ENCODE data around the gene CAMKK2.

Gene CAMKK2

GRCh38 chr12:121241156-121241970, 55.1 kb downstream of the CAMKK2 start:
- no peak overlapping the region for H3K4me3 ChIP-seq (ENCODE audit: low read depth, low read length)
- H3K4me1 ChIP-seq (ENCODE audit: control insufficient read depth, insufficient read depth, low read length) = peaks cover 23% of the 10 kb centered on the region
- H3K36me3 ChIP-seq (ENCODE audit: control insufficient read depth, insufficient read depth, low read length) = peaks cover 49% of the 10 kb centered on the region
- no peak overlapping the region for H3K27ac ChIP-seq (ENCODE audit: low read depth, low read length)
- H3K9ac ChIP-seq (ENCODE audit: low read length) = no peak overlapping the region
- H3K27me3 ChIP-seq (ENCODE audit: control insufficient read depth, insufficient read depth, low read length) = no peaks in the 10 kb centered on the region
- H3K9me3 ChIP-seq (ENCODE audit: control insufficient read depth, insufficient read depth, low read depth, low read length) = no peaks in the 10 kb centered on the region

DNA sequence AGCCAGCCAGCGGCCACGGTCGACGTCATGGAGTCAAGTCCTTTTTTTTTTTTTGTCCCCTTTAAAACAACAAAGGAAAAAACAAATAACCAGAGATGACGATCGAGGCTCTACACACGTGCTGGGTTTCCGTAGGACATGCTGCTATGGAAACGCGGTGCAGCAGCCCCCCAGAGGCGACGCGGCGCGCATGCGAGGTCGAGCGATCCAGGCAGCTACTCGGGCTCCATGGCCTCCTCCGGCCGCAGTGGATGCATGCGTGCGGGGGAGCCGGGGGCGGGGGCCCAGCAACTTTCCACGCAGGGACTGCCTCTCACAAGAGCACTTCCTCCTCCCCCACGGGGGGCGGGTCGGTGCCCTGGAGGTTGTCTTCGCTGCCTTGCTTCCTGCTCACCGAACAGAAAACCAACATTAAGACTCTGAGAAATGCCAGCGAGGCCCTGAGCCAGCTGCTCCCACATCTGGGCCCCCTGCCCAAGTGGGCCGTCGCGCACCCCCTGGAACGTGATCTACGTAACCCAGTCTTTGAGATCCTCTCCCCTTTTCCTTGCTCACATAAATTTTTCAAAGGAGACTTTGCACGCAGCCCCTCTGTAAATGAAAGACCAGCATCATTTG, 55.9 kb downstream of the CAMKK2 start:
- Histone ChIP-seq H3K4me1 (ENCODE audit: control insufficient read depth, insufficient read depth, low read length) (peaks cover 23% of the 10 kb centered on the region), H3K9ac (ENCODE audit: low read length) (no peak overlapping the region), H3K36me3 (ENCODE audit: control insufficient read depth, insufficient read depth, low read length) (peaks cover 52% of the 10 kb centered on the region), H3K9me3 (ENCODE audit: control insufficient read depth, insufficient read depth, low read depth, low read length) (no peaks in the 10 kb centered on the region), H3K27me3 (ENCODE audit: control insufficient read depth, insufficient read depth, low read length) (no peaks in the 10 kb centered on the region), H3K27ac (ENCODE audit: low read depth, low read length) (no peak overlapping the region), H3K4me3 (ENCODE audit: low read depth, low read length) (no peak overlapping the region)

DNA sequence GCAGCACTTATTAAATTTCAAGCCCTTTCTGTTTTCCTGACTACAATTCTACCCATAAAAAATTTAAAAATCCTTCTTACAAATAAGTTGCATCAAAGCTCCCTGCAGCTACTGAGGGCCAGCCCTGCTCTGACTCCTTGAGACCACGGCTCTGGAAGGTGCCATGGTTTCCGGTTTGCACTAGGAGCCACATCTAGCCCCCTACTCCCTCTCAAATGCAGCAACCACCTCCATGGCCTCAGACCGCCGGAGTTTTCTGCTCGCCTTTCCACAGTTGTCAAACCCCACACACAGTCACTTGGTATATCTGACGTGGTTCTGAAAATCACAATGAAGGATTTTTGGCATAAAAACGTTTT, 56.5 kb downstream of the CAMKK2 start:
- peaks cover 23% of the 10 kb centered on the region for H3K4me1 ChIP-seq (ENCODE audit: control insufficient read depth, insufficient read depth, low read length)
- H3K27ac ChIP-seq (ENCODE audit: low read depth, low read length) = no peak overlapping the region
- H3K4me3 ChIP-seq (ENCODE audit: low read depth, low read length) = no peak overlapping the region
- H3K9ac ChIP-seq (ENCODE audit: low read length) = no peak overlapping the region
- H3K27me3 ChIP-seq (ENCODE audit: control insufficient read depth, insufficient read depth, low read length) = no peaks in the 10 kb centered on the region
- H3K9me3 ChIP-seq (ENCODE audit: control insufficient read depth, insufficient read depth, low read depth, low read length) = no peaks in the 10 kb centered on the region
- H3K36me3 ChIP-seq (ENCODE audit: control insufficient read depth, insufficient read depth, low read length) = peaks cover 48% of the 10 kb centered on the region

GRCh38 chr12:121239351-121240061, 57.0 kb downstream of the CAMKK2 start:
- no peaks in the 10 kb centered on the region for H3K27me3 ChIP-seq (ENCODE audit: control insufficient read depth, insufficient read depth, low read length)
- peaks cover 43% of the 10 kb centered on the region for H3K36me3 ChIP-seq (ENCODE audit: control insufficient read depth, insufficient read depth, low read length)
- H3K9ac ChIP-seq (ENCODE audit: low read length) = no peak overlapping the region
- no peaks in the 10 kb centered on the region for H3K9me3 ChIP-seq (ENCODE audit: control insufficient read depth, insufficient read depth, low read depth, low read length)
- peaks cover 23% of the 10 kb centered on the region for H3K4me1 ChIP-seq (ENCODE audit: control insufficient read depth, insufficient read depth, low read length)
- no peak overlapping the region for H3K27ac ChIP-seq (ENCODE audit: low read depth, low read length)
- H3K4me3 ChIP-seq (ENCODE audit: low read depth, low read length) = no peak overlapping the region

GRCh38 chr12:121238604-121239350, 57.7 kb downstream of the CAMKK2 start:
- H3K9me3 ChIP-seq (ENCODE audit: control insufficient read depth, insufficient read depth, low read depth, low read length) = no peaks in the 10 kb centered on the region
- H3K4me1 ChIP-seq (ENCODE audit: control insufficient read depth, insufficient read depth, low read length) = peaks cover 23% of the 10 kb centered on the region
- peaks cover 38% of the 10 kb centered on the region for H3K36me3 ChIP-seq (ENCODE audit: control insufficient read depth, insufficient read depth, low read length)
- no peak overlapping the region for H3K9ac ChIP-seq (ENCODE audit: low read length)
- no peak overlapping the region for H3K27ac ChIP-seq (ENCODE audit: low read depth, low read length)
- no peak overlapping the region for H3K4me3 ChIP-seq (ENCODE audit: low read depth, low read length)
- no peaks in the 10 kb centered on the region for H3K27me3 ChIP-seq (ENCODE audit: control insufficient read depth, insufficient read depth, low read length)

DNA sequence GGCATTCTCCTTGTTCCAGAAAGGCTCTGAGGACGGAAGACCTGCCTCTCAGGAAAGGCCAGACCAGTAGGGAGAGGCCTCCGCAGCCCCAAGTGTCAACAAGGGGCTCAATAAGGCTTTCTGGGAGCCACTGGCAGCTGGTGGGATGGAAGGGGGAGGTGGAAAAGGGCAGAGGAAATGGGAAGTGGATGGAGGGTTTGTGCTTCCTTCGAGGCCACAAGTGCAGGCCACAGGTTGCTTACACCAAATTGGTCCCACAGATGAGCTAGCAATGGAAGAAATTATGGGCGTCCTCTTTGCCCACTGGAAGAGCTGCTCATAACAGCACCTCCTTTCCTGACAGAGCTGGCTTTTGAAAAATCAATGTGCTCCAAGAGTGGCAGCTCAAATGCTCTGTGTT, 58.4 kb downstream of the CAMKK2 start:
- Histone ChIP-seq H3K27ac (ENCODE audit: low read depth, low read length) (no peak overlapping the region; the same call in 1 of the 2 replicates), H3K4me1 (ENCODE audit: control insufficient read depth, insufficient read depth, low read length) (peaks cover 23% of the 10 kb centered on the region), H3K4me3 (ENCODE audit: low read depth, low read length) (no peak overlapping the region), H3K9me3 (ENCODE audit: control insufficient read depth, insufficient read depth, low read depth, low read length) (no peaks in the 10 kb centered on the region), H3K9ac (ENCODE audit: low read length) (no peak overlapping the region), H3K27me3 (ENCODE audit: control insufficient read depth, insufficient read depth, low read length) (no peaks in the 10 kb centered on the region), H3K36me3 (ENCODE audit: control insufficient read depth, insufficient read depth, low read length) (peaks cover 36% of the 10 kb centered on the region)

DNA sequence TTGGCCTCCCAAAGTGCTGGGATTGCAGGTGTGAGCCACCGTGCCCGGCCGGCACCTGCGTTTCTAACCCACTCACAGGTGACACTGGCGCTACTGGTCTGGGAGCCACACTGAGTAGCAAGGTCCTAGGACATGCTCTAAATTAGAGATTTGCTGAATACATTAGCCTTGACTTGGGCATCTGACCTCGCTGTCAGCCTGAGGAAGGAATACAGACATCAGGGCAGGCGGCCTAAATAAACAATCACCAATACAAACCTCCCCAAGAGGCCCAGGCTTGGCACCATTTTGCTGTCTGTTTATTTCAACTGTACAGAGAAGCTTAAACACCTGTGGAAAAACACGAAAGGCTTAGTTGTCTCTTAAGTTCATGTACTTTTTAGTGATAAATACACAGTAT, 59.1 kb downstream of the CAMKK2 start:
- no peak overlapping the region for H3K4me3 ChIP-seq (ENCODE audit: low read depth, low read length)
- H3K9ac ChIP-seq (ENCODE audit: low read length) = no peak overlapping the region
- no peaks in the 10 kb centered on the region for H3K27me3 ChIP-seq (ENCODE audit: control insufficient read depth, insufficient read depth, low read length)
- H3K9me3 ChIP-seq (ENCODE audit: control insufficient read depth, insufficient read depth, low read depth, low read length) = no peaks in the 10 kb centered on the region
- H3K4me1 ChIP-seq (ENCODE audit: control insufficient read depth, insufficient read depth, low read length) = peaks cover 23% of the 10 kb centered on the region
- H3K36me3 ChIP-seq (ENCODE audit: control insufficient read depth, insufficient read depth, low read length) = peaks cover 42% of the 10 kb centered on the region
- no peak overlapping the region for H3K27ac ChIP-seq (ENCODE audit: low read depth, low read length)

DNA sequence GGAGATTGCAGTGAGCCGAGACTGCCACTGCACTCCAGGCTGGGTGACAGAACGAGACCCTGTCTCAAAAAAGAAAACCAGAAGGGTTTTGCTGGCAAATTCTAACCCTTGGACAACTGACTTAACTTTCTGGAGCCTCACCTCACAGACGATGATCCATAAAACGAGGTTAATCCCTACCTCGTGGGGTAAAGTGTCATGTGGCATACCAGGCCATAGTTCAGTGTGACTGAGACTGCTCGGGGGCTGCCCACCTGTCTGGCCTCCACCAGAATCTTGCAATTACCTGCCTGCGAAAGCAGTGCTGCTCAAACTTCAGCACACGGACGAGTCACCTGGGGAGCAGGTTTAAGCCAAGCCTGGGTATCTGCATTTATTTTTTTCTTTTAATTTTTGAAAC, 59.7 kb downstream of the CAMKK2 start:
- peaks cover 23% of the 10 kb centered on the region for H3K4me1 ChIP-seq (ENCODE audit: control insufficient read depth, insufficient read depth, low read length)
- no peaks in the 10 kb centered on the region for H3K27me3 ChIP-seq (ENCODE audit: control insufficient read depth, insufficient read depth, low read length)
- H3K36me3 ChIP-seq (ENCODE audit: control insufficient read depth, insufficient read depth, low read length) = peaks cover 42% of the 10 kb centered on the region
- H3K27ac ChIP-seq (ENCODE audit: low read depth, low read length) = no peak overlapping the region
- no peak overlapping the region for H3K4me3 ChIP-seq (ENCODE audit: low read depth, low read length)
- H3K9ac ChIP-seq (ENCODE audit: low read length) = no peak overlapping the region
- no peaks in the 10 kb centered on the region for H3K9me3 ChIP-seq (ENCODE audit: control insufficient read depth, insufficient read depth, low read depth, low read length)

DNA sequence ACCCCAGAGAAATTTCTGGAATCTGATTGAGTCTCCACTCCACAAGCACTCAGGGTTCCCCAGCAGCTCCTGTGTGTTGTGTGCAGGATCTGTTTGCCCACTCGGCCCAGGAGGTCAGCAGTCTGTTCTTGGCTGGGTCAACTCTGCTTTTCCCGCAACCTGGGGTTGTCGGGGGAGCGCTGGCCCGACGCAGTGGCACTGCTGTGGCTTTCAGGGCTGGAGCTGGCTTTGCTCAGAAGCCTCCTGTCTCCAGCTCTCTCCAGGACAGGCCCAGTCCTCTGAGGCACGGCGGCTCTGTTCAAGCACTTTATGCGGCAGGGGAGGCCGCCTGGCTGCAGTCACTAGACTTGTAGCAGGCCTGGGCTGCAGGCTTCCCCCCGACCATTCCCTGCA, 62.9 kb downstream of the CAMKK2 start:
- Histone ChIP-seq H3K36me3 (ENCODE audit: control insufficient read depth, insufficient read depth, low read length) (peaks cover 33% of the 10 kb centered on the region), H3K9me3 (ENCODE audit: control insufficient read depth, insufficient read depth, low read depth, low read length) (no peaks in the 10 kb centered on the region), H3K27ac (ENCODE audit: low read depth, low read length) (no peak overlapping the region), H3K4me1 (ENCODE audit: control insufficient read depth, insufficient read depth, low read length) (peaks cover 7% of the 10 kb centered on the region), H3K9ac (ENCODE audit: low read length) (no peak overlapping the region), H3K4me3 (ENCODE audit: low read depth, low read length) (no peak overlapping the region), H3K27me3 (ENCODE audit: control insufficient read depth, insufficient read depth, low read length) (no peaks in the 10 kb centered on the region)

DNA sequence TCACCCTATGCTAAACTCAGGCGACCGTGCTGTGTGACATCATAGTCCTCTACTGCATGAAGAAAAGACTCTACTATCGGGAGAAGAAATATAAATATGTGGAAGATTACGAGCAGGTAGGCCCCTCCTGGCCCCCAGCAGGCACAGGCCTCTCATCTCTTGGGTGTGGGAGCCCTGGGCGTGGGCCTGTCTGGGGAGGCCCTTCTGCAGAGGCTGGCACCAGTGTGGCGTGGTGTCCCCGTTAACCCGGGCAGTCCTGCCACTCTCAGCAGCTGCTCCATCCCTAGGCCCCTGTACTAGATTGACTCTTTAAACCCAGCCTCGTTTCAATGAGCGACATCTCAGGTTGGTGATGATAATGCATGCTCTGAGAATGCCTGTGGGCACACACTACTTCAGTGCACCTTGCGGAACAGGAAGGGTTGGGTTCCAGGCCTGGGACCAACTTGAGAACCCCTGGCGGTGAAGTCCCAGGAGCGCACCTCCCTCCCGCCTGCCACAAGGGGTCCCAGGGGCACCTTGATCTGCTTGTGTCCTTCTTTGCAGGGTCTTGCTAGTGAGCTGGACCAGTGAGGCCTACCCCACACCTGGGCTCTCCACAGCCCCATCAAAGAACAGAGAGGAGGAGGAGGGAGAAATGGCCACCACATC, 63.4 kb downstream of the CAMKK2 start:
- Histone ChIP-seq H3K9ac (ENCODE audit: low read length) (no peak overlapping the region), H3K4me1 (ENCODE audit: control insufficient read depth, insufficient read depth, low read length) (peaks cover 5% of the 10 kb centered on the region; the same call in 1 of the 2 replicates), H3K27me3 (ENCODE audit: control insufficient read depth, insufficient read depth, low read length) (no peaks in the 10 kb centered on the region), H3K36me3 (ENCODE audit: control insufficient read depth, insufficient read depth, low read length) (peaks cover 31% of the 10 kb centered on the region), H3K27ac (ENCODE audit: low read depth, low read length) (no peak overlapping the region), H3K9me3 (ENCODE audit: control insufficient read depth, insufficient read depth, low read depth, low read length) (no peaks in the 10 kb centered on the region), H3K4me3 (ENCODE audit: low read depth, low read length) (no peak overlapping the region)
